Transverse colon (tissue), 4 donors: Measurements from ENCODE around the gene SENP5.

Experiments used
- CTCF ChIP-seq, 5 experiments: fragments of 200-600 bp in 3 of 5; fragments of 450-650 bp in 2 of 5; sonication (generic) in 3 of 5; IDR thresholded peaks; 1 replicate in 2 of 5; 2 replicates in 3 of 5; pipeline ENCODE4 v1.5.1; 2016 to 2017; ENCODE audit warnings: antibody characterized with exemption in 5 of 5, inconsistent platforms in 3 of 5, mild to moderate bottlenecking in 2 of 5, moderate library complexity in 1 of 5
- EP300 ChIP-seq: sonication (generic); formaldehyde crosslinking; IDR thresholded peaks from one replicate; pipeline ENCODE4 v1.6.1; 2017; ENCODE audit warnings: antibody characterized with exemption, low read depth
- POLR2A ChIP-seq: fragments of 450-650 bp; IDR thresholded peaks from one replicate; pipeline ENCODE4 v1.6.1; 2016; ENCODE audit warnings: antibody characterized with exemption, mild to moderate bottlenecking, moderate library complexity
- POLR2AphosphoS5 ChIP-seq, 3 donors: sonication (generic); formaldehyde crosslinking; IDR thresholded peaks; one replicate each; pipeline ENCODE4 v1.6.1; 2016; ENCODE audit warnings: antibody characterized with exemption in 3 of 3

DNA sequence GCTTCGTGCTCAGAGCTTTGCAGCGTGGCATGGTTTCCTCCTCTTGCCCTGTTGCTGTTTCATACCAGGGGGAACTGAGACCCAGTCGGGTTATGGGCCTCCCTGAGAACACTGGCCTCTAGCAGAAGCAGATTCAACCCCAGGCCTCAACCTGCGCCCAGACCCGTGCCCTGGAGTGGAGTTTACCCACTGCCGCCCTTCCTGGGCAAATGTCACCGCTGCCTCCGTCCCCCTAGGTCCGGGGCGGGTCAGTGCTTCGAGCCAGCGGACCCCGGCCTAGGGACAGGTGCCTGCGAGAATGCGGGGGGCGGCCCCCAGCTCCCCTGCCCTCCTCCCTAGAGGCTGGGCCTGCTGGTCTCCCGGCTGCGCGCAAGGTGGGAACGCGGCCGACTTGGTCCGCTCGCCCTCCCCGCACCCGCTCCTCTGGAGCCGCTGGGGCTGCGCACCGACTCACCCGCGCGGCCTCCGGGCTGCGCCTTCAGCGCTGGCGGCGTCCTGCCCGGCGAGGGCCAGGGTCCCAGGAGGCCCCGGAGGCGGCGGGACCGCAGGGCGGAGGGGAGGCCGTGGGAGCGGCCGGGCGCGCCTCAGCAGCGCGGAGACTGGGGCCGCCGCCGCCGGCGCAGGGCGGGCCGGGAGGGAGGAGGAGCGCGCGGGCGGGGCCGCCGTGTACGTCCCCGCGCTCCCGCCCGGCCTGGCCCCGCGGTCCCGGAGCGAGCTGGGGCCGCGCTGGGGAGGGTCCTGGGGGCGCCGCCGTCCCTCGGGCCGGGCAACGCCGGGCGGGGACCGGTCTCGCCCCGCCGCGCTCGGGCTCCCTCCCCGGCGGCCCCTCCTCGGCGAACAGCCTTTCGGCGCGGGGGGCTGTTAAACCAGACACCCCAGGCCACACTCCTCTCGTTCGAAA is 100.8 kb downstream of the SENP5 start, which contains the start of gene PIGZ:
- no peak for TF ChIP-seq POLR2A
- no peak for TF ChIP-seq CTCF (IDR thresholded peaks at IDR 0.05)
- TF ChIP-seq POLR2AphosphoS5 (IDR thresholded peaks at IDR 0.05): peak in 1 of 3 donors; percentile 28
- no peak for TF ChIP-seq EP300
